Hepatocyte (in vitro differentiated cells): ENCODE results near the gene P2RY2. TPM values are rescaled to one million over a fixed set of nuclear protein-coding genes. Genes with fewer than 3 reads are reported as not detected.

Source experiments
- DNase-seq: peaks from one replicate; pipeline ENCODE4 v3.0.0-alpha.2; 2016; ENCODE audit warnings: low spot score
- H2AFZ ChIP-seq: fragments of 200-600 bp; sonication (generic); 2 replicates; pipeline ENCODE4 v1.6.0; 2016; ENCODE audit warnings: antibody characterized with exemption, mild to moderate bottlenecking
- H3K27ac ChIP-seq: fragments of 200-600 bp; sonication (generic); 2 replicates; pipeline ENCODE4 v1.5.1; 2016; ENCODE audit warnings: mild to moderate bottlenecking
- H3K27me3 ChIP-seq: fragments of 200-600 bp; sonication (generic); 2 replicates; pipeline ENCODE4 v1.6.1; 2016
- H3K36me3 ChIP-seq: fragments of 200-600 bp; sonication (generic); replicated peaks from 2 replicates; pipeline ENCODE4 v1.5.1; 2016; ENCODE audit warnings: low read depth; ENCODE audit not compliant: insufficient read depth
- H3K4me1 ChIP-seq: fragments of 200-600 bp; sonication (generic); 2 replicates; pipeline ENCODE4 v1.5.1; 2016; ENCODE audit warnings: mild to moderate bottlenecking, moderate library complexity; ENCODE audit not compliant: insufficient read depth
- H3K4me2 ChIP-seq: fragments of 200-600 bp; sonication (generic); 2 replicates; pipeline ENCODE4 v1.6.0; 2016
- H3K4me3 ChIP-seq: fragments of 200-600 bp; sonication (generic); 2 replicates; pipeline ENCODE4 v1.5.1; 2016; ENCODE audit warnings: mild to moderate bottlenecking
- H3K79me2 ChIP-seq: fragments of 200-600 bp; sonication (generic); 2 replicates; pipeline ENCODE4 v1.6.0; 2017; ENCODE audit warnings: mild to moderate bottlenecking
- H3K9me2 ChIP-seq: fragments of 200-600 bp; sonication (generic); replicated peaks from 2 replicates; pipeline ENCODE4 v1.6.0; 2017; ENCODE audit warnings: mild to moderate bottlenecking; ENCODE audit not compliant: insufficient read depth
- H3K9me3 ChIP-seq: fragments of 200-600 bp; sonication (generic); 2 replicates; pipeline ENCODE4 v1.5.1; 2016; ENCODE audit warnings: low read depth, mild to moderate bottlenecking
- H4K20me1 ChIP-seq: fragments of 200-600 bp; sonication (generic); 2 replicates; pipeline ENCODE4 v1.6.0; 2016; ENCODE audit warnings: mild to moderate bottlenecking; ENCODE audit not compliant: insufficient read depth, poor library complexity, severe bottlenecking
- CTCF ChIP-seq: fragments of 200-600 bp; sonication (generic); IDR thresholded peaks from 2 replicates; pipeline ENCODE4 v1.5.1; 2016; ENCODE audit warnings: antibody characterized with exemption, mild to moderate bottlenecking; ENCODE audit not compliant: poor library complexity
- EZH2 ChIP-seq: fragments of 200-600 bp; sonication (generic); IDR thresholded peaks from 2 replicates; pipeline ENCODE4 v1.6.1; 2016; ENCODE audit warnings: antibody characterized with exemption, mild to moderate bottlenecking, borderline replicate concordance
- EZH2phosphoT487 ChIP-seq: fragments of 200-600 bp; sonication (generic); IDR thresholded peaks from one replicate; pipeline ENCODE4 v1.6.1; 2018; ENCODE audit warnings: antibody characterized with exemption, mild to moderate bottlenecking, low read depth, moderate library complexity; ENCODE audit not compliant: unreplicated experiment, severe bottlenecking
- WGBS: methylation state at CpG from one replicate; pipeline ENCODE4 v1.1.6; 2016; ENCODE audit warnings: low lambda C conversion rate; ENCODE audit errors: missing lambda C conversion rate; 5-methylcytosine and 5-hydroxymethylcytosine counted together
- polyA plus RNA-seq: library from polyadenylated mRNA; unstranded; fragments of >200 nt; fragmentation: Nextera tagmentation; extraction: Ambion mirVana; gene quantifications from 2 replicates; pipeline ENCODE4 v1.2.1, GENCODE V29; 2016
- total RNA-seq: library from RNA; depleted of rRNA; stranded (reverse); fragments of >200 nt; gene quantifications from 2 replicates; pipeline ENCODE4 v1.2.3, GENCODE V29; 2014

The P2RY2 gene
- total and polyA plus RNA-seq, 2 experiments from 2014 or later, result 2.5 to 6.3 TPM

GRCh38 chr11:73252577-73253191, 34.6 kb downstream of the P2RY2 start:
- TF ChIP-seq CTCF (no peak), EZH2 (no peak), EZH2phosphoT487 (no peak)
- Histone ChIP-seq H3K36me3 (no peaks in the 10 kb centered on the region), H4K20me1 (no peaks in the 10 kb centered on the region), H3K79me2 (no peaks in the 10 kb centered on the region), H3K27me3 (no peaks in the 10 kb centered on the region), H3K4me2 (no peak overlapping the region), H2AFZ (no peak overlapping the region), H3K9me2 (no peaks in the 10 kb centered on the region), H3K4me1 (no peaks in the 10 kb centered on the region), H3K27ac (no peak overlapping the region), H3K9me3 (no peaks in the 10 kb centered on the region), H3K4me3 (no peak overlapping the region)
- WGBS, result 87% methylated on average over 4 of the region's 4 CpGs
- DNase-seq, result no peak

DNA sequence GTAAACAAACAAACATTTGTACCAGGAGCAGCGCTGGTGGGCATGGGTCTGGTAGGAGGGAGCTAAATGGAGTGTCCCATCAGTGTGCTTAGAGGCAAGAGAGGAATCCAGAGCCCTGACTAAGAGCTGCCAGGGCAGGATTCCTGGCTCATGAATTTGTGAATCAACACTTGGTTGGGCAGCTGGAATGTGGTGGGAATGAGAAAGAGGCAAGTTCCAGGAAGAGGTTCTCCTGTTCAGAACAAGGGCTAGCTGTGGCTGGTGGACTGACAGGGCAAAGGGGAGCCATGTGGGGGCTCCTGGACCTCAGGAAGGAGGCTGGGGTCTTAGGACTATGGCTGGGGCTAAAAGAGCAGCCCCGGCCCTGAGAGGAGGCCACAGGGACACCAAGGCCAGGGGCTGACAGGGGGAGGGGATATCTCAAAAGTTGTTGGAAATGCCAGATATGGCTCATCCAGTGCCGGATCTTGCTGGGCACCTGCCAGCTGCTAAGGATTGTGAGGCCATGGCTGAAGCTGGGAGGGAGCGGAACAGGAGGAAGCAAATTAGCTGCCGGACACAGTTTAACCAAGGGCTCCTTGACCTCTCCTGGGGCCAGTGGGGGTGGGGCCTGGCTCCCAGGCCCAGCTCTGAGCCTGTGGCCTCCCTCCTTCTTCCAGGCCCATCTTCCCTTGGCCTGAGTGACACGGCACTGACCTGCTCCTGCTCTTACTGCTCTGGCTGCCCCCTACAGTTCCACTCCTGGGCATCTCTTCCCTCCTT, 39.4 kb downstream of the P2RY2 start:
- Histone ChIP-seq H4K20me1 (no peaks in the 10 kb centered on the region), H2AFZ (no peak overlapping the region), H3K9me3 (no peaks in the 10 kb centered on the region), H3K27me3 (no peaks in the 10 kb centered on the region), H3K36me3 (no peaks in the 10 kb centered on the region), H3K9me2 (no peaks in the 10 kb centered on the region), H3K4me3 (no peak overlapping the region), H3K4me2 (no peak overlapping the region), H3K27ac (no peak overlapping the region), H3K79me2 (no peaks in the 10 kb centered on the region), H3K4me1 (no peaks in the 10 kb centered on the region)
- 76% methylated on average over 6 of the region's 6 CpGs for WGBS
- no peak for TF ChIP-seq EZH2phosphoT487
- TF ChIP-seq CTCF, result no peak
- DNase-seq, result no peak

DNA sequence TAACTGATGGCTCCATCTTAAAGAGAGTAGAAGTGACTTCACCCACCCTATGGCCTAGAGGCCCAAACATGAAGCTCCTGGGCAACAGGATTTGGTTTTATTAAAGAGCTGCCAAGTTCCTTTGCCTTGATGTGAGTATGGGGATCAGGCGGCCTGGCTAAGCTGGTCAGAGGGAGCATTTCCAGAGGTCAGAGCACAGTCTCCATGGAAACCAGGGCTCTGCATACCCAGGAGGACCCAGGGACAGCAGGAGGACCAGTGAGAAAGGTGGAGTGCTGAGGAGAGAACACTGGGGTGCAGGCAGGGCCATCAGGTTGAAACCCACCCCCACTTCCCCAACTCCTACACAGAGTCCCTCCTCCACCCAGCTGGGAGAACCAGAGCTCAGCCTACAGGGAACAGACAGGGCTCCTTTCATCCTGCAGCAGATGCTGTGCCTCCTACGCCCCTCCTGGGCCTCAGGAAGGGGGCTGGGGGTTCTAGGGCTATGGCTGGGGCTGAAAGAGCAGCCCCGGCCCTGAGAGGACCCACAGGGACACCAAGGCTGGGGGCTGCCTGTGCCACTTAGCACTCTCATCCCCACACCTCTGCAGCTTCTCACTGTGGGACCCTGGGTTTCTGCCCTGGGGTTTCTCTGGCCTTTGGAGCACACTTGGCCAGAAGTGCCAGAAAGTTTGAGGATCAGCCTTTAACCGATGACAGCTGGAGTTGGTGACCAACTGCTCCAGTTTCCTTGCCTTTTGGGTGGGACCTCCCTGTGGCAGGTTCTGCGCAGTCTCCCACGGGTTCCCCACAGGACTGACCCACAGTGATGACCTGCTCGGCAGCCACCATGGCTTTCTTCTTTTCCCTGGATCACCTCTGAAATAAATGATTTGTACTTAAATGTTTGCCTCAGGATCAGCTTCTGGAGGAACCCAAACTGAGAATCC, 40.3 kb downstream of the P2RY2 start:
- no peak overlapping the region for H2AFZ ChIP-seq
- no peak overlapping the region for H3K4me3 ChIP-seq
- TF ChIP-seq EZH2phosphoT487 (no peak), CTCF (no peak), EZH2 (no peak)
- no peaks in the 10 kb centered on the region for H4K20me1 ChIP-seq
- 76% methylated on average over 7 of the region's 7 CpGs for WGBS
- H3K9me3 ChIP-seq, result no peaks in the 10 kb centered on the region
- no peaks in the 10 kb centered on the region for H3K79me2 ChIP-seq
- no peaks in the 10 kb centered on the region for H3K36me3 ChIP-seq
- H3K4me2 ChIP-seq, result no peak overlapping the region
- no peaks in the 10 kb centered on the region for H3K4me1 ChIP-seq
- H3K27ac ChIP-seq, result no peak overlapping the region
- no peaks in the 10 kb centered on the region for H3K27me3 ChIP-seq
- H3K9me2 ChIP-seq, result no peaks in the 10 kb centered on the region
- no peak for DNase-seq
